NAMALWA (cell line): ENCODE measurements around the gene CLINT1.
"Not testable (repeated sequence)": the region's sequence is repeated elsewhere in the genome, so short reads cannot be mapped to it uniquely, and the experiment has no call there.

ENCODE experiments used
- DNase-seq: peaks from one replicate; pipeline ENCODE4 v3.0.0-alpha.2; 2015; ENCODE audit warnings: low spot score

The CLINT1 gene

GRCh38 chr5:157858527-157859226 is at the start of gene CLINT1:
Gene CLINT1, minus strand, starts transcription at chr5:157859145. Its CDS starts 175 bp downstream, at chr5:157858970.
- peak; percentile 95 for DNase-seq

DNA sequence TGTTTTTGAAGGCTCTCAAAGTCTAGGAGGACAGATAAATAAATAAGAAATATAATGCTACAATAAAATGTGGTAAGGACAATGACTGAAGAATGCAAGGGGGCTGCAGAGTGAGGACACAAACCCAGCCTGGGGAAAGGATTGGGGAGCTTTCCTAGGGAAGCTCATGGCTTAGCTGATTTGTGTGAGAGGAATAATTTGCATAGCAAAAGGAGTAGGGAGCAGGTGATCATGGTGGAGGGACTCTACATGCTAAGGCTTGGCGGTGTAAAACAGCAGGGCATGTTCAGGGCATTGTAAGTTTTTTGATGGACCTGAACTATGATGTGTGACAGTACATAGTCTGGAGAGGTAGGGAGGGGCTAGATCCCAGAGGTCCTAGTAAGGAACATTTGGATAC is 49.5 kb upstream of the CLINT1 start:
- no peak for DNase-seq

DNA sequence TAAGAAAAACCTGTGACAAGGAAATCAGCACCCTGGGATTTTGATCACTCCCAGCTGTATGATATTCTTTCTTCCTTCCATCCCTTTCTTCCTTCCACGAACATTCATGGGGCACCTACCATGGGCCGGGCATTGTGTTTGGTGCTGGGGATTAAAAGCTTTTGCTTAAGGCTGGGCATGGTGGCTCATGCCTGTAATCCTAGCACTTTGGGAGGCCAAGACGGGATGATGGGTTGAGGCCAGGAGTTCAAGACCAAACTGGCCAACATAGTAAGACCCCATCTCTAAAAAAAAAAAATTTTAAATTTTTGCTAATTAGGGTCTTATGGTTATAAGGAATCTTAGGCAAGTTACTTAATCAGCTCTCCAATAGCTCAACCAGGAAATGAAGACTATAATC is 48.5 kb upstream of the CLINT1 start:
- DNase-seq: no peak

- DNase-seq: no peak
These were observed 44.1 kb upstream of the CLINT1 start for GRCh38 chr5:157903117-157903450.

DNA sequence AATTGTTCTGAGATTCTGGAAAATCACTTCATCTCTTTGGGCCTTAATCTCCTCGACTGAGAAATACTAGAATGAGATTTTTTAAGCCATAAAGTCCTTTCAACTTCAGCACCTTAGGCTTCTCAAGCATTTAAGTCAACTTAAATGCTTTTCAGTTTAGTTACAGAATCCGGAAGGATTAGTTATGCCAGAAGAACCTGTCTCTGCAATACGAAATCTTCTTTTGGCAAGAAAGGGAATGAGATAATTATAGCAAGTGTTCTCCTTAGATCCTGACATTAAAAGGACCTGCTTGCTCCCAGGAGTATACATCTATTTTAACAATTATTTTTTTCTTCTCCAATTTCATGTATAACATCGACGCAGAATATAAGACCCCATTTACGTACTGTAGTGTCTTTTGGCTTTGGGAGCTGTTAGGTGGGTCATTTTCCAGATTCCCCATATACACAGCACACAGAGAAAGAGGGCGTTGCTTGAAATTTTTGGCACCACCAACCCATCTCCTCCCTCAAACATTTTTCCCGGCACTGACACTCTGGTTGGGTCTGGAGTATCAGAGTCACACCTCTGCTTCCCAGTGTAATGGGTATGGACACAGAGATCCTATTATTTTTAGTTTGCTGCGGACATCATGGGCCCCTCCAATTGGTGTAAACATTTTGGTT is 43.6 kb upstream of the CLINT1 start:
- no peak for DNase-seq

GRCh38 chr5:157900644-157901043 is 41.7 kb upstream of the CLINT1 start:
- DNase-seq: peak; percentile 24

DNA sequence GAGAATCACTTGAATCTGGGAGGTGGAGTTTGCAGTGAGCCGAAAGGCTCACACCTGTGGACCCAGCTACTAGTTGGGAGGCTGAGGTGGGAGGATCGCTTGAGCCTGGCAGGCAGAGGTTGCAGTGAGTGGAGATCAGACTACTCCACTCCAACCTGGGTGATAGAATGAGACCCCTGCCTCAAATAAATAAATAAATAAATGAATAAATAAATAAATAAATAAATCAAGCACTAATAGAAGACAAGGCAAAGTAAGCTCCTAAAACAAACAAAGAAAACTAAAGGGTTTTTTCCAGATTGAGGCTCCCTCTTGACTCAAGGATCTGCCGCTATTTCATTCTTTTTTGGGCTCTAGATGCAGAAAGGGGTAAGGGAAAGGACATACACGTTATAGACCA is 34.7 kb upstream of the CLINT1 start:
- no peak for DNase-seq

GRCh38 chr5:157892974-157893373 is 34.0 kb upstream of the CLINT1 start:
- no peak for DNase-seq

DNA sequence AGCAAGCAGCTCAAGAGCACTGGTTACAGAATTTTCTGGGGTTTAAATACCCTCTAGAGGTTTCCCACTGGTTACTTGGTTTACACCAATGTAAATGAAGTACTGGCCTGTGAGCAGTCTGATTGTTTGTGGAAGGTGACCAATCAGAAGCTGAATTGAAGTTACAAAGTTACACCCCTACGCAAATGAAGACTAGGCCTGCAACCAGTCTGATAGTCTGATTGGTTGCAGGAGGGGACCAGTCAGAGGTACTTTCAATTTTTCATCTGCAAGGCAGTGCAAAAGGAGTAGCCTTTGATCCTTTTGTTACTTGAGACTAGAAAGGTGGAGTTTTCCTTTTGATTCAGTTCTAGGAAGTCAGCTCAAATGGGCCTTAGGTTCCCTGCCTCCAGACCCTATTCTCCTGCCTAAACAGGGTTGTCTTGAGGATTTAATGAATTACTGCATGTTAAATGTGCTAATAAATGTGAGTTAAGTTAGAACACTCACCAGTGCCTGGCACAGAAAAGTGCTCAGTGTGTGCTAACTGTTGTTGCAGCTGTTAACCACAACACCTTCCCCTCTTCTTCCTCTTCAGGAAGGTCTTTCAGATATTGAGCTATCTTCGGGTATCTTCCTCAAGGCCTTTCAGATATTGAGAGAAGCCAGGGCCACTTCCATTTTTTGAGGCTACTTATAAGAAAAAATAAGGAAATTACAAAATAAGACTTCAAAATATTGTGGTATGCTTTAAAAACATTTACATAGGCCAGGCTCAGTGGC is 32.1 kb upstream of the CLINT1 start:
- peak; percentile 23 for DNase-seq

- no peak for DNase-seq
These were observed 30.0 kb upstream of the CLINT1 start for GRCh38 chr5:157888814-157889532.

GRCh38 chr5:157886796-157887380 is 27.9 kb upstream of the CLINT1 start:
- DNase-seq: no peak

DNA sequence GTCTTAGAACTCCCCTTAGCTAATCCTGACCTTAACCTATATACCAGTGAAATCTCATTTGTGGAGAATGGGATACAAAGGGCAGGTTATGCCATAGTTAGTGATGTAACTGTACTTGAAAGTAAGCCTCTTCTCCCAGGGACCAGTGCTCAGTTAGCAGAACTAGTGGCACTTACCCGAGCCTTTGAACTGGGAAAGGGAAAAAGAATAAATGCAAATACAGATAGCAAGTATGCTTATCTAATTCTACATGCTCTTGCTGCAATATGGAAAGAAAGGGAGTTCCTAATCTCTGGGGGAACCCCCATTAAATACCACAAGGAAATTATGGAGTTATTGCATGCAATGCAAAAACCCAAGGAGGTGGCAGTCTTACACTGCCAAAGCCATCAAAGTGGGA is 26.1 kb upstream of the CLINT1 start:
- not testable (repeated sequence) for DNase-seq

GRCh38 chr5:157881498-157881897 is 22.6 kb upstream of the CLINT1 start:
- DNase-seq: not testable (repeated sequence)

- DNase-seq: no peak
These were observed 18.9 kb upstream of the CLINT1 start for GRCh38 chr5:157877821-157878220.

DNA sequence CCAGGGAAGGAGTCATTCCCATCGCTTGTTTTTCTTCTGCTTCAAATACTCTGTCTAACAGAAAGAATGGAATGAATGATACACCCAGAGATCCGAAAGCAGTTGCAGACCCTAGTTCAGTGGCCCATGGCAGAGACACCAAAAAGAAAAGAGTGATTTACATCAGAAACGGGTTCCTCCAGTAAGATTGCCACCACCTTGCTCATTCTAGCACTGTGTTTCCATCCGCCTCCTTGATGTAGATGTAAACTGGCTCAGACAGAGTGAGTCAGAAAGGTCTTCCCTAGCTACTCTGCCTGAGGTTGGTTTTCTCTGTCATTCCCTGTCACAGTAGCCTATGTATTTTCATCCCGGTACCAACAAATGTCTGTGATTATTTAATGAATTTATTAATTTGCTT is 15.9 kb upstream of the CLINT1 start:
- no peak for DNase-seq

- no peak for DNase-seq
These were observed 12.2 kb upstream of the CLINT1 start for GRCh38 chr5:157870837-157871834.

DNA sequence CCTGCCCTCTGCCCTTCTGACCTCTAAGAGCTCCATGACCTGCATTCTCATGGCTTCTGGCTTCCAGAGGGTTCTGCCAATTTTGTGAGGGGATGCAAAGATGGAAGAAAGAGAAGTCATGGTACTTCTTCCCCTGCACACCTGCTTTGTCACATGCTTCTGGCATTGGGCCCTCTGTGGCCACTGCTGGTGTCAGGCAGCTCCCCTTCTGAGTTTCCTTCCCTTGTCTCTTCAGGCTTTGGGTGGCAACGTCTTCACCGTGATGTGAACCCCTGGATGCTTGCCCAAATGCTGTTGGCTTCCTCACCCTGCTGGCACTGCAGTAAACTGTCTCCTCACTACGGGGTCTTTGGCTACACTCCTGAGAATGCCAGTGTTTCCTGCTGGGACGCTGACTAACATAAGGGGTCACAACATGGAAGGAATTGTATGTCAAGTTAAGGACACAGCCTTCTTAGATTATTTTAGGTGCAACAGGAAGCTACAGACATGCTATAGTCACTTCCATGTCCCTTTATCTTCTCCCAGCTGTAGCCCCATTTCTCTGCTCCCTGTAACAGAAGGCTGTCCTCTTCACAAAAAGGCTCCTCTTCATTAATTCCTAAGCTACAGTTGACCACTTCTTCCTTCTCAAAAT is 8.9 kb upstream of the CLINT1 start:
- DNase-seq: no peak

DNA sequence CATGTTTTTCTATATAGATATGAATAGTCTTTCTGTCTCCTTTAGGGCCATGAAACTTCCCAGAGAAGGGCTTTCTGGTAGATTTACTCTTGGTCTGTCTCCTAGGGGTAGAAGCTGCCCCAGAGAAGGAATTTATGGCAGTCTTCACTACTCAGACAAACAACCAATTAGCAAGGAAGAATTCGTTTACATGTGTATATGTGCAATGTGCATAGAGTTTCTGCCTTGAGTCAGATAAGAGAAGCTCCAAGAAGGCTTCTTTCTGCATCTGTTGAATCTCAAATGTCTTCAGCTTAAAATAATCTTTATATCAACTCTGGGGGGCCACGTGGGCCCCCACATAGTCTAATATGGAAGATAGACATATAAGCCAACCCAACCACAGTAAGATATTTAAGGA is 7.6 kb upstream of the CLINT1 start:
- DNase-seq: no peak

DNA sequence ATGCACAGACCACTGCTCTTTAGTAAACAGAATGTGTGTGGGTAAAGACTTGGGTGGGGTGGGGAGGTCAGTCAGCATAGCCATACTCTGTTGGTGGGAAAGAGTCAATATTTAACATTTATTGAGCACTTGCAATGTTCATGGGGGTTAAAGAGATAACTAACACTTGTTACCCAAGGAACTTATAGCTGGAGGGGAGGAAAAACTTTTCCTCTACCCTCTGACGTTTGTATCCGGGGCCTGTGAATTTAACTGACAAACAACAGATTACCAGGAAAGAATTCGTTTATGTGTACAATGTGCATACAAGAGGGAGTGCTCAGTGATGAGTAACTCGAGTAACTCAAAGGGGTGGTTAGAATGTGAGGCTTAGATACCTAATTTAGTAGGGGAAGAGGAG is 6.8 kb upstream of the CLINT1 start:
- DNase-seq: no peak

DNA sequence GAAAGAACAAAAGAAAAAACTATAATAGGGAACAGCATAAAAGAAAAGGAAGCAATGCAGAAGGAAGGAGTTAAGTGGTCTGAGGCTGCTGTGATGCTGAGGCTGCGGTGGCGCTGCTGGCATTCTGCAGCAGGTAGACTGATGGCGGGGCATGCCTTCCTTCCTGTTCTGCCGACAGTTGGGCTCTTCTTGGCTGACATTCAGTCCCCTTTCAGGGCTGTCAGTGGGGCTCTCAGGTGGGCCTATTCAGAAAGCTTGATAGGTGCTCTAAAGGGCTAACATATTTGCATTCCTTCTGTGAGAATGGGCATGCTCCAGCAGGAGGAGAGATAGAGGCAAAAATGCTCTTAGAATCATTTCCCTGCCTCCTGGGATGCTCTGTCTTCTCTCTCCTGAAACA is 5.1 kb upstream of the CLINT1 start:
- no peak for DNase-seq
